SK-N-SH treated with all-trans-retinoic acid at 6 μM for 48 hours (cell line): ENCODE measurements around the gene FANCC.

ENCODE experiments used
- ATAC-seq: fragments of 200-7000 bp; cut with Tn5 transposase; 3 replicates; pipeline ENCODE4 v1.9.1; 2020; ENCODE audit warnings: mild to moderate bottlenecking, moderate library complexity
- ARNTL ChIP-seq: fragments of 450-650 bp; formaldehyde crosslinking; IDR thresholded peaks from 2 replicates; pipeline ENCODE4 v1.5.0; 2020; ENCODE audit warnings: low read depth, mild to moderate bottlenecking, moderate library complexity, borderline replicate concordance
- BACH2 ChIP-seq: fragments of 250-450 bp; sonication (Bioruptor Pico); IDR thresholded peaks from 2 replicates; pipeline ENCODE4 v1.9.0; 2021; ENCODE audit warnings: mild to moderate bottlenecking, borderline replicate concordance
- CSDC2 ChIP-seq: fragments of 250-450 bp; sonication (Bioruptor Pico); IDR thresholded peaks from 2 replicates; pipeline ENCODE4 v1.5.0; 2020; ENCODE audit warnings: mild to moderate bottlenecking, moderate library complexity
- CSRNP3 ChIP-seq: fragments of 250-450 bp; sonication (Bioruptor Pico); IDR thresholded peaks from 2 replicates; pipeline ENCODE4 v1.5.1; 2021; ENCODE audit warnings: mild to moderate bottlenecking, moderate library complexity
- ESRRG ChIP-seq: fragments of 250-450 bp; sonication (Bioruptor Pico); IDR thresholded peaks from 2 replicates; pipeline ENCODE4 v1.6.1; 2021; ENCODE audit warnings: mild to moderate bottlenecking
- GLIS3 ChIP-seq: fragments of 250-450 bp; sonication (Bioruptor Pico); IDR thresholded peaks from 2 replicates; pipeline ENCODE4 v1.5.0; 2020; ENCODE audit warnings: mild to moderate bottlenecking, moderate library complexity
- ISL1 ChIP-seq: fragments of 250-450 bp; sonication (Bioruptor Pico); IDR thresholded peaks from 2 replicates; pipeline ENCODE4 v2.1.2; 2022; ENCODE audit warnings: mild to moderate bottlenecking, moderate library complexity
- PATZ1 ChIP-seq: fragments of 250-450 bp; sonication (Bioruptor Pico); IDR thresholded peaks from 2 replicates; pipeline ENCODE4 v1.8.0; 2020; ENCODE audit warnings: mild to moderate bottlenecking, moderate library complexity, borderline replicate concordance
- POU6F1 ChIP-seq: fragments of 250-450 bp; sonication (Bioruptor Pico); IDR thresholded peaks from 2 replicates; pipeline ENCODE4 v1.8.0; 2021; ENCODE audit warnings: low read depth, mild to moderate bottlenecking, moderate library complexity, borderline replicate concordance
- PPARA ChIP-seq: fragments of 250-450 bp; sonication (Bioruptor Pico); IDR thresholded peaks from 2 replicates; pipeline ENCODE4 v1.5.0; 2020; ENCODE audit warnings: mild to moderate bottlenecking, borderline replicate concordance
- RARB ChIP-seq: fragments of 250-450 bp; sonication (Bioruptor Pico); IDR thresholded peaks from 2 replicates; pipeline ENCODE4 v1.8.0; 2021; ENCODE audit warnings: mild to moderate bottlenecking, moderate library complexity
- SNAI2 ChIP-seq: fragments of 250-450 bp; sonication (Bioruptor Pico); IDR thresholded peaks from 2 replicates; pipeline ENCODE4 v1.5.0; 2020; ENCODE audit warnings: mild to moderate bottlenecking, moderate library complexity
- TCF4 ChIP-seq: fragments of 250-450 bp; sonication (Bioruptor Pico); IDR thresholded peaks from 2 replicates; pipeline ENCODE4 v1.8.0; 2021; ENCODE audit warnings: mild to moderate bottlenecking, moderate library complexity, borderline replicate concordance
- TSHZ2 ChIP-seq: fragments of 250-450 bp; sonication (Bioruptor Pico); IDR thresholded peaks from 2 replicates; pipeline ENCODE4 v1.5.0; 2020; ENCODE audit warnings: mild to moderate bottlenecking, moderate library complexity
- ZC3H10 ChIP-seq: fragments of 250-450 bp; sonication (Bioruptor Pico); IDR thresholded peaks from 2 replicates; pipeline ENCODE4 v1.5.1; 2021; ENCODE audit warnings: mild to moderate bottlenecking, moderate library complexity
- ZFP3 ChIP-seq: fragments of 250-450 bp; sonication (Bioruptor Pico); IDR thresholded peaks from 2 replicates; pipeline ENCODE4 v1.5.0; 2020; ENCODE audit warnings: mild to moderate bottlenecking, moderate library complexity
- ZFP30 ChIP-seq: fragments of 450-650 bp; formaldehyde crosslinking; IDR thresholded peaks from 2 replicates; pipeline ENCODE4 v1.5.0; 2022; ENCODE audit warnings: mild to moderate bottlenecking, moderate library complexity
- ZNF565 ChIP-seq: fragments of 450-650 bp; formaldehyde crosslinking; conservative IDR thresholded peaks from 2 replicates; pipeline ENCODE4 v1.5.0; 2020; ENCODE audit warnings: low read depth, mild to moderate bottlenecking, moderate library complexity
- ZNF70 ChIP-seq: fragments of 450-650 bp; formaldehyde crosslinking; IDR thresholded peaks from 2 replicates; pipeline ENCODE4 v1.5.0; 2020; ENCODE audit warnings: mild to moderate bottlenecking, moderate library complexity
- ZNF8 ChIP-seq: fragments of 450-650 bp; formaldehyde crosslinking; IDR thresholded peaks from 2 replicates; pipeline ENCODE4 v1.5.0; 2020; ENCODE audit warnings: mild to moderate bottlenecking, moderate library complexity

Gene FANCC

GRCh38 chr9:95067897-95068296 is 249.6 kb downstream of the FANCC start:
- ATAC-seq = no peak
- TF ChIP-seq ESRRG (CRISPR knock-in tag) = no peak
- no peak for TF ChIP-seq TSHZ2 (CRISPR knock-in tag)
- TF ChIP-seq ARNTL (CRISPR knock-in tag) = no peak

- TF ChIP-seq GLIS3 (CRISPR knock-in tag) = no peak
- TF ChIP-seq ARNTL (CRISPR knock-in tag) = no peak
- no peak for TF ChIP-seq PATZ1 (CRISPR knock-in tag)
- no peak for ATAC-seq
Observed at GRCh38 chr9:95067057-95067456, 250.5 kb downstream of the FANCC start.

GRCh38 chr9:95065224-95065623 is 252.3 kb downstream of the FANCC start:
- TF ChIP-seq ZC3H10 (no peak), ZFP30 (no peak), ISL1 (CRISPR knock-in tag) (no peak), PPARA (CRISPR knock-in tag) (no peak)
- ATAC-seq = no peak; the same call in 2 of the 3 replicates

- ATAC-seq = no peak
- TF ChIP-seq BACH2 (CRISPR knock-in tag) (no peak), ZNF8 (CRISPR knock-in tag) (no peak), CSRNP3 (CRISPR knock-in tag) (no peak), CSDC2 (no peak), PPARA (CRISPR knock-in tag) (no peak), GLIS3 (CRISPR knock-in tag) (no peak), ISL1 (CRISPR knock-in tag) (no peak), ZNF565 (CRISPR knock-in tag) (no peak), ZFP30 (no peak), RARB (CRISPR knock-in tag) (no peak), SNAI2 (no peak), ZNF70 (no peak), TCF4 (CRISPR knock-in tag) (no peak), ZFP3 (CRISPR knock-in tag) (no peak), ARNTL (CRISPR knock-in tag) (no peak)
Observed at GRCh38 chr9:95063300-95063699, 254.2 kb downstream of the FANCC start.

GRCh38 chr9:95062596-95063065 is 254.9 kb downstream of the FANCC start:
- no peak for ATAC-seq

More at GRCh38 chr9:95062596-95063065, 254.9 kb downstream of the FANCC start:
- TF ChIP-seq ZC3H10 (no peak), PPARA (CRISPR knock-in tag) (no peak), RARB (CRISPR knock-in tag) (no peak), POU6F1 (CRISPR knock-in tag) (no peak), ZNF565 (CRISPR knock-in tag) (no peak), CSRNP3 (CRISPR knock-in tag) (no peak), GLIS3 (CRISPR knock-in tag) (no peak), ZFP30 (no peak), SNAI2 (no peak), ARNTL (CRISPR knock-in tag) (no peak), BACH2 (CRISPR knock-in tag) (no peak)
